ENCODE results near the gene THNSL1. TPM values are rescaled to one million over a fixed set of nuclear protein-coding genes. Genes with fewer than 3 reads are reported as not detected.

The THNSL1 gene
- total RNA-seq, 1 experiment from 2014 or later = not detected

- Histone ChIP-seq H3K36me3 (ENCODE audit: insufficient read depth, low read length) (no peaks in the 10 kb centered on the region), H3K79me2 (ENCODE audit: low read length) (no peaks in the 10 kb centered on the region), H3K9ac (ENCODE audit: low read length) (no peak overlapping the region), H3K4me1 (ENCODE audit: low read length) (no peaks in the 10 kb centered on the region), H3K9me2 (replicated peaks; ENCODE audit: insufficient read depth, low read length) (no peaks in the 10 kb centered on the region), H3K9me3 (ENCODE audit: low read length) (peaks cover 11% of the 10 kb centered on the region), H3K27me3 (ENCODE audit: low read length) (no peaks in the 10 kb centered on the region), H2AFZ (ENCODE audit: low read length) (no peak overlapping the region), H3K27ac (ENCODE audit: low read length) (no peak overlapping the region), H3K4me3 (ENCODE audit: low read length) (no peak overlapping the region), H3K4me2 (ENCODE audit: low read depth, low read length, poor library complexity, severe bottlenecking) (no peak overlapping the region), H4K20me1 (ENCODE audit: insufficient read depth, low read depth, low read length) (no peaks in the 10 kb centered on the region)
- DNase-seq = no peak
Measured at GRCh38 chr10:24979685-24980084, 36.7 kb upstream of the THNSL1 start.

- DNase-seq = no peak
- Histone ChIP-seq H3K27me3 (ENCODE audit: low read length) (no peaks in the 10 kb centered on the region), H3K9me3 (ENCODE audit: low read length) (peaks cover 14% of the 10 kb centered on the region), H3K4me1 (ENCODE audit: low read length) (no peaks in the 10 kb centered on the region), H3K36me3 (ENCODE audit: insufficient read depth, low read length) (no peaks in the 10 kb centered on the region), H3K27ac (ENCODE audit: low read length) (no peak overlapping the region), H2AFZ (ENCODE audit: low read length) (no peak overlapping the region), H3K4me3 (ENCODE audit: low read length) (no peak overlapping the region), H3K9ac (ENCODE audit: low read length) (no peak overlapping the region), H4K20me1 (ENCODE audit: insufficient read depth, low read depth, low read length) (no peaks in the 10 kb centered on the region), H3K4me2 (ENCODE audit: low read depth, low read length, poor library complexity, severe bottlenecking) (no peak overlapping the region), H3K9me2 (replicated peaks; ENCODE audit: insufficient read depth, low read length) (no peaks in the 10 kb centered on the region), H3K79me2 (ENCODE audit: low read length) (no peaks in the 10 kb centered on the region)
Measured at GRCh38 chr10:24981161-24981710, 35.2 kb upstream of the THNSL1 start.

GRCh38 chr10:24982319-24983112, 33.9 kb upstream of the THNSL1 start:
- Histone ChIP-seq H3K27ac (ENCODE audit: low read length) (no peak overlapping the region), H3K9me2 (replicated peaks; ENCODE audit: insufficient read depth, low read length) (no peaks in the 10 kb centered on the region), H2AFZ (ENCODE audit: low read length) (no peak overlapping the region), H3K36me3 (ENCODE audit: insufficient read depth, low read length) (no peaks in the 10 kb centered on the region), H3K4me2 (ENCODE audit: low read depth, low read length, poor library complexity, severe bottlenecking) (no peak overlapping the region), H3K9me3 (ENCODE audit: low read length) (peaks cover 14% of the 10 kb centered on the region), H3K27me3 (ENCODE audit: low read length) (no peaks in the 10 kb centered on the region), H3K4me1 (ENCODE audit: low read length) (no peaks in the 10 kb centered on the region), H3K9ac (ENCODE audit: low read length) (no peak overlapping the region), H3K4me3 (ENCODE audit: low read length) (no peak overlapping the region), H4K20me1 (ENCODE audit: insufficient read depth, low read depth, low read length) (no peaks in the 10 kb centered on the region), H3K79me2 (ENCODE audit: low read length) (no peaks in the 10 kb centered on the region)
- no peak for DNase-seq

- Histone ChIP-seq H3K9ac (ENCODE audit: low read length) (no peak overlapping the region), H3K9me2 (replicated peaks; ENCODE audit: insufficient read depth, low read length) (no peaks in the 10 kb centered on the region), H3K4me2 (ENCODE audit: low read depth, low read length, poor library complexity, severe bottlenecking) (no peak overlapping the region), H3K36me3 (ENCODE audit: insufficient read depth, low read length) (no peaks in the 10 kb centered on the region), H3K27me3 (ENCODE audit: low read length) (no peaks in the 10 kb centered on the region), H3K4me1 (ENCODE audit: low read length) (no peaks in the 10 kb centered on the region), H2AFZ (ENCODE audit: low read length) (no peak overlapping the region), H3K27ac (ENCODE audit: low read length) (no peak overlapping the region), H3K4me3 (ENCODE audit: low read length) (no peak overlapping the region), H4K20me1 (ENCODE audit: insufficient read depth, low read depth, low read length) (no peaks in the 10 kb centered on the region), H3K9me3 (ENCODE audit: low read length) (peaks cover 14% of the 10 kb centered on the region), H3K79me2 (ENCODE audit: low read length) (no peaks in the 10 kb centered on the region)
- DNase-seq = no peak
Measured at GRCh38 chr10:24983130-24983529, 33.3 kb upstream of the THNSL1 start.

- Histone ChIP-seq H2AFZ (ENCODE audit: low read length) (no peak overlapping the region), H3K4me1 (ENCODE audit: low read length) (no peaks in the 10 kb centered on the region)
Measured at GRCh38 chr10:24983946-24984345, 32.5 kb upstream of the THNSL1 start.

GRCh38 chr10:24984906-24985305, 31.5 kb upstream of the THNSL1 start:
- H2AFZ ChIP-seq (ENCODE audit: low read length) = no peak overlapping the region
- no peak overlapping the region for H3K4me2 ChIP-seq (ENCODE audit: low read depth, low read length, poor library complexity, severe bottlenecking)
- H3K27me3 ChIP-seq (ENCODE audit: low read length) = no peaks in the 10 kb centered on the region
- H3K9ac ChIP-seq (ENCODE audit: low read length) = no peak overlapping the region
- H3K9me3 ChIP-seq (ENCODE audit: low read length) = peaks cover 14% of the 10 kb centered on the region
- no peak overlapping the region for H3K4me3 ChIP-seq (ENCODE audit: low read length)
- H3K79me2 ChIP-seq (ENCODE audit: low read length) = no peaks in the 10 kb centered on the region
- H3K9me2 ChIP-seq (replicated peaks; ENCODE audit: insufficient read depth, low read length) = no peaks in the 10 kb centered on the region
- no peaks in the 10 kb centered on the region for H3K36me3 ChIP-seq (ENCODE audit: insufficient read depth, low read length)
- no peaks in the 10 kb centered on the region for H4K20me1 ChIP-seq (ENCODE audit: insufficient read depth, low read depth, low read length)
- H3K4me1 ChIP-seq (ENCODE audit: low read length) = no peaks in the 10 kb centered on the region
- no peak for DNase-seq
- no peak overlapping the region for H3K27ac ChIP-seq (ENCODE audit: low read length)

More at GRCh38 chr10:24983946-24984345, 32.5 kb upstream of the THNSL1 start:
- Histone ChIP-seq H3K9ac (ENCODE audit: low read length) (no peak overlapping the region), H3K27me3 (ENCODE audit: low read length) (no peaks in the 10 kb centered on the region), H3K27ac (ENCODE audit: low read length) (no peak overlapping the region), H3K4me3 (ENCODE audit: low read length) (no peak overlapping the region), H3K79me2 (ENCODE audit: low read length) (no peaks in the 10 kb centered on the region), H3K4me2 (ENCODE audit: low read depth, low read length, poor library complexity, severe bottlenecking) (no peak overlapping the region), H3K36me3 (ENCODE audit: insufficient read depth, low read length) (no peaks in the 10 kb centered on the region), H3K9me2 (replicated peaks; ENCODE audit: insufficient read depth, low read length) (no peaks in the 10 kb centered on the region), H4K20me1 (ENCODE audit: insufficient read depth, low read depth, low read length) (no peaks in the 10 kb centered on the region), H3K9me3 (ENCODE audit: low read length) (peaks cover 14% of the 10 kb centered on the region)
- DNase-seq = no peak

- H3K79me2 ChIP-seq (ENCODE audit: low read length) = no peaks in the 10 kb centered on the region
- H3K4me2 ChIP-seq (ENCODE audit: low read depth, low read length, poor library complexity, severe bottlenecking) = no peak overlapping the region
- no peaks in the 10 kb centered on the region for H3K9me2 ChIP-seq (replicated peaks; ENCODE audit: insufficient read depth, low read length)
- no peaks in the 10 kb centered on the region for H3K4me1 ChIP-seq (ENCODE audit: low read length)
- H2AFZ ChIP-seq (ENCODE audit: low read length) = no peak overlapping the region
- no peaks in the 10 kb centered on the region for H4K20me1 ChIP-seq (ENCODE audit: insufficient read depth, low read depth, low read length)
- peaks cover 4% of the 10 kb centered on the region; the same call in 1 of the 2 replicates for H3K9me3 ChIP-seq (ENCODE audit: low read length)
- no peaks in the 10 kb centered on the region for H3K27me3 ChIP-seq (ENCODE audit: low read length)
- H3K9ac ChIP-seq (ENCODE audit: low read length) = no peak overlapping the region
- H3K4me3 ChIP-seq (ENCODE audit: low read length) = no peak overlapping the region
- no peak overlapping the region for H3K27ac ChIP-seq (ENCODE audit: low read length)
- no peak for DNase-seq
- H3K36me3 ChIP-seq (ENCODE audit: insufficient read depth, low read length) = no peaks in the 10 kb centered on the region
Measured at GRCh38 chr10:24988831-24989640, 27.4 kb upstream of the THNSL1 start.

GRCh38 chr10:24989867-24990266, 26.5 kb upstream of the THNSL1 start:
- no peak for DNase-seq

More at GRCh38 chr10:24989867-24990266, 26.5 kb upstream of the THNSL1 start:
- no peaks in the 10 kb centered on the region for H3K9me2 ChIP-seq (replicated peaks; ENCODE audit: insufficient read depth, low read length)
- peaks cover 1% of the 10 kb centered on the region; the same call in 1 of the 2 replicates for H3K9me3 ChIP-seq (ENCODE audit: low read length)
- no peak overlapping the region for H3K27ac ChIP-seq (ENCODE audit: low read length)
- H3K4me2 ChIP-seq (ENCODE audit: low read depth, low read length, poor library complexity, severe bottlenecking) = no peak overlapping the region
- H2AFZ ChIP-seq (ENCODE audit: low read length) = no peak overlapping the region
- H3K4me1 ChIP-seq (ENCODE audit: low read length) = no peaks in the 10 kb centered on the region
- H3K9ac ChIP-seq (ENCODE audit: low read length) = no peak overlapping the region
- no peaks in the 10 kb centered on the region for H3K79me2 ChIP-seq (ENCODE audit: low read length)
- no peak overlapping the region for H3K4me3 ChIP-seq (ENCODE audit: low read length)
- H4K20me1 ChIP-seq (ENCODE audit: insufficient read depth, low read depth, low read length) = no peaks in the 10 kb centered on the region
- H3K36me3 ChIP-seq (ENCODE audit: insufficient read depth, low read length) = no peaks in the 10 kb centered on the region
- no peaks in the 10 kb centered on the region for H3K27me3 ChIP-seq (ENCODE audit: low read length)

All from Karpas-422 (cell line).